Vagina (tissue), 2 donors: ENCODE data around the gene SRCIN1. TPM values are rescaled to one million over a fixed set of nuclear protein-coding genes. Genes with fewer than 3 reads are reported as not detected.

ENCODE experiments used
- DNase-seq, 2 donors: peaks; one replicate each; pipeline ENCODE4 v3.0.0-alpha.2; 2017; ENCODE audit errors: extremely low spot score in 2 of 2
- H3K27ac ChIP-seq: fragments of 200-600 bp; sonication (generic); one replicate; pipeline ENCODE4 v1.5.1; 2019
- H3K27me3 ChIP-seq: fragments of 200-600 bp; sonication (generic); one replicate; pipeline ENCODE4 v1.5.1; 2019
- H3K36me3 ChIP-seq, 2 donors: fragments of 200-600 bp; sonication (generic); one replicate each; pipeline ENCODE4 v1.5.1; 2017 to 2019
- H3K4me1 ChIP-seq: fragments of 200-600 bp; sonication (generic); one replicate; pipeline ENCODE4 v1.5.1; 2019
- H3K4me3 ChIP-seq, 2 donors: fragments of 200-600 bp; sonication (generic); 1 replicate in 1 of 2; 2 replicates in 1 of 2; pipeline ENCODE4 v1.5.1; 2016 to 2019
- H3K9me3 ChIP-seq: fragments of 200-600 bp; sonication (generic); one replicate; pipeline ENCODE4 v1.5.1; 2019
- CTCF ChIP-seq, 3 experiments: fragments of 450-650 bp in 2 of 3; fragments of 200-600 bp in 1 of 3; sonication (generic) in 1 of 3; IDR thresholded peaks; one replicate each; pipeline ENCODE4 v1.5.1; 2017 to 2019; ENCODE audit warnings: antibody characterized with exemption in 3 of 3, mild to moderate bottlenecking in 2 of 3, moderate library complexity in 2 of 3
- POLR2A ChIP-seq, 2 donors: fragments of 450-650 bp; IDR thresholded peaks; one replicate each; pipeline ENCODE4 v1.6.1; 2017; ENCODE audit warnings: antibody characterized with exemption in 2 of 2, mild to moderate bottlenecking in 2 of 2, moderate library complexity in 2 of 2
- POLR2AphosphoS5 ChIP-seq, 2 donors: sonication (generic); formaldehyde crosslinking; IDR thresholded peaks; one replicate each; pipeline ENCODE4 v1.9.0; 2017; ENCODE audit warnings: antibody characterized with exemption in 2 of 2, mild to moderate bottlenecking in 2 of 2, low read depth in 1 of 2; ENCODE audit not compliant: insufficient read depth in 1 of 2
- intact Hi-C: fragments of 100-400 bp; cut with DNase I; formaldehyde crosslinking; loops from one replicate; pipeline ENCODE4 v1.15.1; 2023
- total RNA-seq: library from RNA; depleted of rRNA; stranded (reverse); fragments of >200 nt; gene quantifications from one replicate; pipeline ENCODE4 v1.2.3, GENCODE V29; 2016

The SRCIN1 gene
- total RNA-seq, 1 donor from 2014 or later = 5.2 TPM

GRCh38 chr17:38561416-38562214 is 44.1 kb downstream of the SRCIN1 start:
- no peaks in the 10 kb centered on the region for H3K36me3 ChIP-seq
- peaks cover 31% of the 10 kb centered on the region for H3K4me1 ChIP-seq
- TF ChIP-seq POLR2AphosphoS5 (IDR thresholded peaks at IDR 0.05; ENCODE audit: insufficient read depth in 1 of 2, low read depth in 1 of 2) (no peak), POLR2A (IDR thresholded peaks at IDR 0.05) (no peak), CTCF (IDR thresholded peaks at IDR 0.05) (no peak)
- DNase-seq = no peak
- H3K4me3 ChIP-seq = no peak overlapping the region
- intact Hi-C loops = no loop called here
- H3K27me3 ChIP-seq = peaks cover 11% of the 10 kb centered on the region
- no peaks in the 10 kb centered on the region for H3K9me3 ChIP-seq
- H3K27ac ChIP-seq = no peak overlapping the region

- DNase-seq = no peak
- no peak overlapping the region for H3K4me3 ChIP-seq
- H3K27ac ChIP-seq = no peak overlapping the region
- no peaks in the 10 kb centered on the region for H3K9me3 ChIP-seq
- peaks cover 31% of the 10 kb centered on the region for H3K4me1 ChIP-seq
- H3K36me3 ChIP-seq = no peaks in the 10 kb centered on the region
- H3K27me3 ChIP-seq = peaks cover 11% of the 10 kb centered on the region
- intact Hi-C loops = no loop called here
- TF ChIP-seq POLR2A (IDR thresholded peaks at IDR 0.05) (no peak), CTCF (IDR thresholded peaks at IDR 0.05) (no peak), POLR2AphosphoS5 (IDR thresholded peaks at IDR 0.05; ENCODE audit: insufficient read depth in 1 of 2, low read depth in 1 of 2) (no peak)
These were observed 45.0 kb downstream of the SRCIN1 start for GRCh38 chr17:38560503-38561318.

GRCh38 chr17:38559880-38560230 is 45.9 kb downstream of the SRCIN1 start:
- intact Hi-C loops = loop anchor here (5.0 kb wide), 1 partner anchor 107 kb away; no protein-coding TSS in a partner anchor
- no peak for DNase-seq
- no peaks in the 10 kb centered on the region for H3K9me3 ChIP-seq
- H3K36me3 ChIP-seq = no peaks in the 10 kb centered on the region
- no peak for TF ChIP-seq CTCF (IDR thresholded peaks at IDR 0.05)
- no peak for TF ChIP-seq POLR2AphosphoS5 (IDR thresholded peaks at IDR 0.05; ENCODE audit: insufficient read depth in 1 of 2, low read depth in 1 of 2)
- no peak for TF ChIP-seq POLR2A (IDR thresholded peaks at IDR 0.05)
- H3K4me3 ChIP-seq = peak overlapping the region; percentile 52
- peaks cover 31% of the 10 kb centered on the region for H3K4me1 ChIP-seq
- H3K27ac ChIP-seq = no peak overlapping the region
- peaks cover 11% of the 10 kb centered on the region for H3K27me3 ChIP-seq

- peaks cover 11% of the 10 kb centered on the region for H3K27me3 ChIP-seq
- peak in 1 of 2 donors; percentile 92 for DNase-seq
- H3K36me3 ChIP-seq = no peaks in the 10 kb centered on the region
- peak overlapping the region; percentile 69 for H3K27ac ChIP-seq
- TF ChIP-seq POLR2A (IDR thresholded peaks at IDR 0.05) (peak in 1 of 2 donors; percentile 53), POLR2AphosphoS5 (IDR thresholded peaks at IDR 0.05; ENCODE audit: insufficient read depth in 1 of 2, low read depth in 1 of 2) (peak; percentile 43 to 72), CTCF (IDR thresholded peaks at IDR 0.05) (peak in 1 of 3 experiments; percentile 21)
- H3K9me3 ChIP-seq = no peaks in the 10 kb centered on the region
- intact Hi-C loops = loop anchor here (5.0 kb wide), 1 partner anchor 108 kb away; no protein-coding TSS in a partner anchor
- peaks cover 31% of the 10 kb centered on the region for H3K4me1 ChIP-seq
- peak overlapping the region; percentile 52 for H3K4me3 ChIP-seq
These were observed 46.5 kb downstream of the SRCIN1 start for GRCh38 chr17:38559051-38559879.
